Fibroblast of peridontal ligament (primary cell): ENCODE results near the gene ABHD10.

ENCODE experiments used
- DNase-seq: peaks from one replicate; pipeline ENCODE4 v3.0.0-alpha.2; 2010; ENCODE audit errors: extremely low read depth

ABHD10 gene

GRCh38 chr3:111978583-111979433 is at the start of gene ABHD10:
TSS of gene ABHD10 (plus strand) at chr3:111979026. CDS start at chr3:111979062, 36 bp downstream.
- DNase-seq, result peak; percentile 99

GRCh38 chr3:111929484-111929883 is 49.3 kb upstream of the ABHD10 start:
- no peak for DNase-seq

GRCh38 chr3:111932946-111933345 is 45.9 kb upstream of the ABHD10 start:
- no peak for DNase-seq

- peak; percentile 79 for DNase-seq
Observed at GRCh38 chr3:111936191-111936841, 42.5 kb upstream of the ABHD10 start.

GRCh38 chr3:111936967-111937366 is 41.9 kb upstream of the ABHD10 start:
- DNase-seq, result peak; percentile 21

- DNase-seq, result no peak
Observed at GRCh38 chr3:111937871-111938270, 41.0 kb upstream of the ABHD10 start.

GRCh38 chr3:111939873-111940272 is 39.0 kb upstream of the ABHD10 start:
- no peak for DNase-seq

- DNase-seq, result no peak
Observed at GRCh38 chr3:111943533-111943932, 35.3 kb upstream of the ABHD10 start.

GRCh38 chr3:111944372-111944771 is 34.5 kb upstream of the ABHD10 start:
- no peak for DNase-seq

GRCh38 chr3:111947231-111947630 is 31.6 kb upstream of the ABHD10 start:
- DNase-seq, result peak; percentile 25

- DNase-seq, result no peak
Observed at GRCh38 chr3:111948786-111949185, 30.0 kb upstream of the ABHD10 start.

- DNase-seq, result no peak
Observed at GRCh38 chr3:111949712-111950111, 29.1 kb upstream of the ABHD10 start.

GRCh38 chr3:111951032-111951431 is 27.8 kb upstream of the ABHD10 start:
- no peak for DNase-seq

- no peak for DNase-seq
Observed at GRCh38 chr3:111952086-111952485, 26.7 kb upstream of the ABHD10 start.

GRCh38 chr3:111952866-111953450 is 25.9 kb upstream of the ABHD10 start:
- DNase-seq, result no peak

GRCh38 chr3:111954228-111954990 is 24.4 kb upstream of the ABHD10 start:
- peak; percentile 98 for DNase-seq

GRCh38 chr3:111955876-111956275 is 22.9 kb upstream of the ABHD10 start:
- DNase-seq, result no peak

GRCh38 chr3:111956449-111956848 is 22.4 kb upstream of the ABHD10 start:
- no peak for DNase-seq

GRCh38 chr3:111956995-111957734 is 21.7 kb upstream of the ABHD10 start:
- no peak for DNase-seq

GRCh38 chr3:111961461-111962164 is 17.2 kb upstream of the ABHD10 start:
- DNase-seq, result peak; percentile 45

- DNase-seq, result peak; percentile 75
Observed at GRCh38 chr3:111963424-111963823, 15.4 kb upstream of the ABHD10 start.
